Keratinocyte (primary cell): Measurements from ENCODE around the gene CUX1. TPM values are rescaled to one million over a fixed set of nuclear protein-coding genes. Genes with fewer than 3 reads are reported as not detected.
A peak's percentile ranks its signal among the peaks of the same experiment; 100 is the strongest.

Experiments
- DNase-seq: peaks from one replicate; pipeline ENCODE4 v3.0.0-alpha.2; 2011; ENCODE audit warnings: low read depth, missing footprints, low spot score
- FAIRE-seq: peaks from 2 replicates; lab custom pipeline; 2011; peaks lifted over from hg19 to GRCh38; lab: Jason Lieb, UNC
- H2AFZ ChIP-seq: 2 replicates; pipeline ENCODE4 v1.6.0; 2012; ENCODE audit warnings: low read length, control low read depth, inconsistent platforms; ENCODE audit not compliant: control insufficient read depth
- H3K27ac ChIP-seq: 2 replicates; pipeline ENCODE4 v1.5.1; 2011; ENCODE audit warnings: low read length; ENCODE audit not compliant: control insufficient read depth, insufficient read depth
- H3K27me3 ChIP-seq: 3 replicates; pipeline ENCODE4 v1.6.0; 2011; ENCODE audit warnings: low read length; ENCODE audit not compliant: control insufficient read depth, insufficient read depth; ENCODE audit errors: extremely low read depth
- H3K36me3 ChIP-seq, 2 experiments: 2 replicates in 1 of 2; 3 replicates in 1 of 2; pipeline ENCODE4 v1.5.1; 2011; ENCODE audit warnings: low read length in 2 of 2, mild to moderate bottlenecking in 1 of 2; ENCODE audit not compliant: control insufficient read depth in 2 of 2, insufficient read depth in 2 of 2; ENCODE audit errors: extremely low read depth in 1 of 2
- H3K4me1 ChIP-seq: 3 replicates; pipeline ENCODE4 v1.5.1; 2011; ENCODE audit warnings: low read length; ENCODE audit not compliant: control insufficient read depth, insufficient read depth; ENCODE audit errors: extremely low read depth
- H3K4me2 ChIP-seq: 3 replicates; pipeline ENCODE4 v1.6.0; 2011; ENCODE audit warnings: low read depth, low read length; ENCODE audit not compliant: control insufficient read depth, insufficient read depth; ENCODE audit errors: extremely low read depth
- H3K4me3 ChIP-seq, 3 experiments: fragments of 200-600 bp in 1 of 3; sonication (generic) in 1 of 3; 2 replicates in 2 of 3; 3 replicates in 1 of 3; pipeline ENCODE4 v1.5.1; 2011 to 2016; ENCODE audit warnings: low read length in 3 of 3, mild to moderate bottlenecking in 3 of 3, control low read depth in 2 of 3, inconsistent platforms in 1 of 3, low read depth in 1 of 3, mixed read lengths in 1 of 3, mixed run types in 1 of 3, moderate library complexity in 1 of 3; ENCODE audit not compliant: control insufficient read depth in 2 of 3, insufficient read depth in 2 of 3; ENCODE audit errors: extremely low read depth in 1 of 3
- H3K79me2 ChIP-seq: 2 replicates; pipeline ENCODE4 v1.6.0; 2012; ENCODE audit warnings: low read length; ENCODE audit not compliant: control insufficient read depth, insufficient read depth
- H3K9ac ChIP-seq: 3 replicates; pipeline ENCODE4 v1.6.0; 2011; ENCODE audit warnings: low read length; ENCODE audit not compliant: control insufficient read depth, insufficient read depth; ENCODE audit errors: extremely low read depth
- H3K9me1 ChIP-seq: 3 replicates; pipeline ENCODE4 v1.6.0; 2011; ENCODE audit warnings: low read length; ENCODE audit not compliant: control insufficient read depth, insufficient read depth; ENCODE audit errors: extremely low read depth
- H3K9me3 ChIP-seq: 2 replicates; pipeline ENCODE4 v1.5.1; 2012; ENCODE audit warnings: low read depth, low read length; ENCODE audit not compliant: control insufficient read depth
- H4K20me1 ChIP-seq: 3 replicates; pipeline ENCODE4 v1.6.0; 2011; ENCODE audit warnings: low read length; ENCODE audit not compliant: control insufficient read depth, insufficient read depth; ENCODE audit errors: extremely low read depth
- EZH2 ChIP-seq: IDR thresholded peaks from one replicate; pipeline ENCODE4 v1.6.1; 2012; ENCODE audit warnings: inconsistent platforms, mild to moderate bottlenecking, low read length, moderate library complexity
- dilution Hi-C: fragments of 300-500 bp; cut with MboI; formaldehyde crosslinking; loops from one replicate; pipeline ENCODE4 v1.7.0; 2020; ENCODE audit warnings: low sequenced_read_pairs; ENCODE audit not compliant: extremely low pct_ligation_motif_present
- polyA plus RNA-seq, 5 experiments: library from polyadenylated mRNA; depleted of rRNA in 3 of 5; stranded (reverse) in 3 of 5; stranded (forward) in 1 of 5; unstranded in 1 of 5; fragments of >200 nt; gene quantifications; 1 replicate in 1 of 5; 2 replicates in 3 of 5; 3 replicates in 1 of 5; pipeline versions ENCODE4 v1.2.1 to v1.2.3, GENCODE V29; 2011 to 2012; ENCODE audit warnings: missing spikeins in 2 of 5, low read depth in 1 of 5, low replicate concordance in 1 of 5
- TF ChIP-seq, protein P1 (sequence below), 3 experiments: IDR thresholded peaks in 1 of 3; conservative IDR thresholded peaks in 1 of 3; optimal IDR thresholded peaks in 1 of 3; 2 replicates in 2 of 3; 3 replicates in 1 of 3; pipeline versions ENCODE3 to v1.5.1; 2011; ENCODE audit warnings: low read length in 3 of 3, mild to moderate bottlenecking in 3 of 3, moderate library complexity in 2 of 3, control low read depth in 1 of 3, inconsistent platforms in 1 of 3; ENCODE audit not compliant: insufficient read depth in 2 of 3; ENCODE audit errors: extremely low read depth in 1 of 3

Gene CUX1
- polyA plus RNA-seq, 1 donor (not counting 4 experiments of a cell fraction or from before 2014, with no cell fraction given) = 18.3 TPM

DNA sequence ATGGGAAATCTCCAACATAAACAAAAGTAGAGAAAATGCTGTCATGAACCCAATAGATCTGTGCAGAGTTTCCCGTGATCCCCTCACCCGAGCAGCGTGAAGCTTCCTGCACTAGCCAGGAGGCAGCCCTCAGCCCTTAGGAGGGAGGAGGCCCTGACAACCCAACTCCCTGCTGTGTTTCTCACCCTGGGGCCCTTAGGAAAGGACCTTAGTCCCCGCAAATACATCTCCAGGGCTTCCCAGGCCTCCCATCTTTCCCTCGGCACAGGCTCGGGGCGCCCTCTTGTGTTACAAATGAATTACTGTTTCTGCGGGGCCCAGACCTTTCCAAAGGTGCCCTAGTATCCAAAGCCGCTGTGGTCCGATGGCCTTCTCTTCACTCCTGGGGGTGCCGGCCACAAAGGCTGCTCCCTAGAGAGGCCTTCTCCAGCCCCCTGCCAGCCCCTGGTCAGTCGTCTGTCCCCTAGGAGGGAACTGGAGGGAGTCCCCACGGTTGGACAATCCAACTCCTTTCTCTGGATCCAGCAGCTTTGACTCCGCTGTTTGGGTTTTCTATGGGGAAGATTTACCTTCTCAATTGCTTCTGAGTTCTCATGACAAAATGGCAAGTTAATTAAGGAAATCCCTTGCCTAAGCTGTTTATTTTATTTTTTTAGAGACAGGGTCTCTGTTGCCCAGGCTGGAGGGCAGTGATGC is 419.3 kb downstream of the CUX1 start:
- Histone ChIP-seq H3K36me3 (peaks cover 5 to 6% of the 10 kb centered on the region in 2 experiments), H3K9me3 (no peaks in the 10 kb centered on the region), H3K27ac (no peak overlapping the region), H3K9ac (no peak overlapping the region), H4K20me1 (no peaks in the 10 kb centered on the region), H3K79me2 (no peaks in the 10 kb centered on the region), H2AFZ (no peak overlapping the region), H3K9me1 (no peaks in the 10 kb centered on the region), H3K4me3 (no peak overlapping the region), H3K4me2 (no peak overlapping the region), H3K4me1 (no peaks in the 10 kb centered on the region), H3K27me3 (no peaks in the 10 kb centered on the region)
- dilution Hi-C loops = no loop called here
- no peak for TF ChIP-seq EZH2
- TF ChIP-seq, protein P1, sequence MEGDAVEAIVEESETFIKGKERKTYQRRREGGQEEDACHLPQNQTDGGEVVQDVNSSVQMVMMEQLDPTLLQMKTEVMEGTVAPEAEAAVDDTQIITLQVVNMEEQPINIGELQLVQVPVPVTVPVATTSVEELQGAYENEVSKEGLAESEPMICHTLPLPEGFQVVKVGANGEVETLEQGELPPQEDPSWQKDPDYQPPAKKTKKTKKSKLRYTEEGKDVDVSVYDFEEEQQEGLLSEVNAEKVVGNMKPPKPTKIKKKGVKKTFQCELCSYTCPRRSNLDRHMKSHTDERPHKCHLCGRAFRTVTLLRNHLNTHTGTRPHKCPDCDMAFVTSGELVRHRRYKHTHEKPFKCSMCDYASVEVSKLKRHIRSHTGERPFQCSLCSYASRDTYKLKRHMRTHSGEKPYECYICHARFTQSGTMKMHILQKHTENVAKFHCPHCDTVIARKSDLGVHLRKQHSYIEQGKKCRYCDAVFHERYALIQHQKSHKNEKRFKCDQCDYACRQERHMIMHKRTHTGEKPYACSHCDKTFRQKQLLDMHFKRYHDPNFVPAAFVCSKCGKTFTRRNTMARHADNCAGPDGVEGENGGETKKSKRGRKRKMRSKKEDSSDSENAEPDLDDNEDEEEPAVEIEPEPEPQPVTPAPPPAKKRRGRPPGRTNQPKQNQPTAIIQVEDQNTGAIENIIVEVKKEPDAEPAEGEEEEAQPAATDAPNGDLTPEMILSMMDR (optimal IDR thresholded peaks at IDR 0.05 in 1 of 3, IDR thresholded peaks at IDR 0.05 in 1 of 3, conservative IDR thresholded peaks at IDR 0.05 in 1 of 3; ENCODE audit: extremely low read depth in 1 of 3, insufficient read depth in 2 of 3, low read length in 3 of 3) = peak; percentile 73 to 92 (median 79)
- DNase-seq = no peak
- FAIRE-seq = no peak

DNA sequence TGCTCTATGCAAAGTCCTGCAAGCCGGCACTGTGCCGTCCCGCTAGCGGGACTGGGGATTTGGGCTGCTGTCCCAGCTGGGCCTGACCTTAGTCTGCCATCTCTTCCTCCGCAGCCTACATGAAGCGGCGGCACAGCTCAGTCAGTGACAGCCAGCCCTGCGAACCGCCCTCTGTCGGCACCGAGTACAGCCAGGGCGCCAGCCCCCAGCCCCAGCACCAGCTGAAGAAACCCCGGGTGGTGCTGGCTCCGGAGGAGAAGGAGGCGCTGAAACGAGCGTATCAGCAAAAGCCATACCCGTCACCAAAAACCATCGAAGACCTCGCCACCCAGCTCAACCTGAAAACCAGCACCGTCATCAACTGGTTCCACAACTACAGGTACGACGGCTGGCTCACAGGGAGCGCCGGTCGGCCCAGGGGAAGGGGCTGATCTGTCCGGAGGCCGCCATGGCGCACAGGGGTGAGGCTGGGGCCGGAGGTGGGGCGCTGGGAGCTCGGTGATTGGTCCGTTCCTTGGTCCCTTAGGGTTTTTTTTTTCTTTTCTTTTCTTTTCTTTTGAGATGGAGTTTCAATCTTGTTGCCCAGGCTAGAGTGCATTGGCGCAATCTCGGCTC is 421.9 kb downstream of the CUX1 start:
- dilution Hi-C loops = no loop called here
- no peaks in the 10 kb centered on the region for H3K9me3 ChIP-seq
- TF ChIP-seq EZH2 = no peak
- TF ChIP-seq, protein P1 (optimal IDR thresholded peaks at IDR 0.05 in 1 of 3, IDR thresholded peaks at IDR 0.05 in 1 of 3, conservative IDR thresholded peaks at IDR 0.05 in 1 of 3; ENCODE audit: extremely low read depth in 1 of 3, insufficient read depth in 2 of 3, low read length in 3 of 3) = no peak
- no peak overlapping the region for H3K9ac ChIP-seq
- H3K4me1 ChIP-seq = no peaks in the 10 kb centered on the region
- no peaks in the 10 kb centered on the region for H4K20me1 ChIP-seq
- peaks cover 3 to 9% of the 10 kb centered on the region in 2 experiments for H3K36me3 ChIP-seq
- no peak for DNase-seq
- FAIRE-seq = no peak
- H3K4me3 ChIP-seq = no peak overlapping the region
- H3K27me3 ChIP-seq = no peaks in the 10 kb centered on the region
- H3K27ac ChIP-seq = no peak overlapping the region
- no peaks in the 10 kb centered on the region for H3K79me2 ChIP-seq
- H3K4me2 ChIP-seq = no peak overlapping the region
- no peak overlapping the region for H2AFZ ChIP-seq
- no peaks in the 10 kb centered on the region for H3K9me1 ChIP-seq
